Keratinocyte (primary cell): ENCODE data around the gene ZSCAN30. TPM values are rescaled to one million over a fixed set of nuclear protein-coding genes. Genes with fewer than 3 reads are reported as not detected.
"Not testable (repeated sequence)": the region's sequence is repeated elsewhere in the genome, so short reads cannot be mapped to it uniquely, and the experiment has no call there.

Source experiments
- DNase-seq: peaks from one replicate; pipeline ENCODE4 v3.0.0-alpha.2; 2011; ENCODE audit warnings: low read depth, missing footprints, low spot score
- FAIRE-seq: peaks from 2 replicates; lab custom pipeline; 2011; peaks lifted over from hg19 to GRCh38; lab: Jason Lieb, UNC
- H2AFZ ChIP-seq: 2 replicates; pipeline ENCODE4 v1.6.0; 2012; ENCODE audit warnings: low read length, control low read depth, inconsistent platforms; ENCODE audit not compliant: control insufficient read depth
- H3K27ac ChIP-seq: 2 replicates; pipeline ENCODE4 v1.5.1; 2011; ENCODE audit warnings: low read length; ENCODE audit not compliant: control insufficient read depth, insufficient read depth
- H3K27me3 ChIP-seq: 3 replicates; pipeline ENCODE4 v1.6.0; 2011; ENCODE audit warnings: low read length; ENCODE audit not compliant: control insufficient read depth, insufficient read depth; ENCODE audit errors: extremely low read depth
- H3K36me3 ChIP-seq, 2 experiments: 2 replicates in 1 of 2; 3 replicates in 1 of 2; pipeline ENCODE4 v1.5.1; 2011; ENCODE audit warnings: low read length in 2 of 2, mild to moderate bottlenecking in 1 of 2; ENCODE audit not compliant: control insufficient read depth in 2 of 2, insufficient read depth in 2 of 2; ENCODE audit errors: extremely low read depth in 1 of 2
- H3K4me1 ChIP-seq: 3 replicates; pipeline ENCODE4 v1.5.1; 2011; ENCODE audit warnings: low read length; ENCODE audit not compliant: control insufficient read depth, insufficient read depth; ENCODE audit errors: extremely low read depth
- H3K4me2 ChIP-seq: 3 replicates; pipeline ENCODE4 v1.6.0; 2011; ENCODE audit warnings: low read depth, low read length; ENCODE audit not compliant: control insufficient read depth, insufficient read depth; ENCODE audit errors: extremely low read depth
- H3K4me3 ChIP-seq, 3 experiments: fragments of 200-600 bp in 1 of 3; sonication (generic) in 1 of 3; 2 replicates in 2 of 3; 3 replicates in 1 of 3; pipeline ENCODE4 v1.5.1; 2011 to 2016; ENCODE audit warnings: low read length in 3 of 3, mild to moderate bottlenecking in 3 of 3, control low read depth in 2 of 3, inconsistent platforms in 1 of 3, low read depth in 1 of 3, mixed read lengths in 1 of 3, mixed run types in 1 of 3, moderate library complexity in 1 of 3; ENCODE audit not compliant: control insufficient read depth in 2 of 3, insufficient read depth in 2 of 3; ENCODE audit errors: extremely low read depth in 1 of 3
- H3K79me2 ChIP-seq: 2 replicates; pipeline ENCODE4 v1.6.0; 2012; ENCODE audit warnings: low read length; ENCODE audit not compliant: control insufficient read depth, insufficient read depth
- H3K9ac ChIP-seq: 3 replicates; pipeline ENCODE4 v1.6.0; 2011; ENCODE audit warnings: low read length; ENCODE audit not compliant: control insufficient read depth, insufficient read depth; ENCODE audit errors: extremely low read depth
- H3K9me1 ChIP-seq: 3 replicates; pipeline ENCODE4 v1.6.0; 2011; ENCODE audit warnings: low read length; ENCODE audit not compliant: control insufficient read depth, insufficient read depth; ENCODE audit errors: extremely low read depth
- H3K9me3 ChIP-seq: 2 replicates; pipeline ENCODE4 v1.5.1; 2012; ENCODE audit warnings: low read depth, low read length; ENCODE audit not compliant: control insufficient read depth
- H4K20me1 ChIP-seq: 3 replicates; pipeline ENCODE4 v1.6.0; 2011; ENCODE audit warnings: low read length; ENCODE audit not compliant: control insufficient read depth, insufficient read depth; ENCODE audit errors: extremely low read depth
- EZH2 ChIP-seq: IDR thresholded peaks from one replicate; pipeline ENCODE4 v1.6.1; 2012; ENCODE audit warnings: inconsistent platforms, mild to moderate bottlenecking, low read length, moderate library complexity
- dilution Hi-C: fragments of 300-500 bp; cut with MboI; formaldehyde crosslinking; loops from one replicate; pipeline ENCODE4 v1.7.0; 2020; ENCODE audit warnings: low sequenced_read_pairs; ENCODE audit not compliant: extremely low pct_ligation_motif_present
- polyA plus RNA-seq, 5 experiments: library from polyadenylated mRNA; depleted of rRNA in 3 of 5; stranded (reverse) in 3 of 5; stranded (forward) in 1 of 5; unstranded in 1 of 5; fragments of >200 nt; gene quantifications; 1 replicate in 1 of 5; 2 replicates in 3 of 5; 3 replicates in 1 of 5; pipeline versions ENCODE4 v1.2.1 to v1.2.3, GENCODE V29; 2011 to 2012; ENCODE audit warnings: missing spikeins in 2 of 5, low read depth in 1 of 5, low replicate concordance in 1 of 5
- TF ChIP-seq, protein P1 (sequence below), 3 experiments: IDR thresholded peaks in 1 of 3; conservative IDR thresholded peaks in 1 of 3; optimal IDR thresholded peaks in 1 of 3; 2 replicates in 2 of 3; 3 replicates in 1 of 3; pipeline versions ENCODE3 to v1.5.1; 2011; ENCODE audit warnings: low read length in 3 of 3, mild to moderate bottlenecking in 3 of 3, moderate library complexity in 2 of 3, control low read depth in 1 of 3, inconsistent platforms in 1 of 3; ENCODE audit not compliant: insufficient read depth in 2 of 3; ENCODE audit errors: extremely low read depth in 1 of 3

The ZSCAN30 gene
- polyA plus RNA-seq, 1 donor (not counting 4 experiments of a cell fraction or from before 2014, with no cell fraction given), result 13.6 TPM

GRCh38 chr18:35215026-35215425, 75.0 kb downstream of the ZSCAN30 start:
- H3K27me3 ChIP-seq, result no peaks in the 10 kb centered on the region
- no peak overlapping the region for H3K4me3 ChIP-seq
- FAIRE-seq, result no peak
- DNase-seq, result no peak
- no peaks in the 10 kb centered on the region for H3K9me3 ChIP-seq
- dilution Hi-C loops, result no loop called here
- H3K9me1 ChIP-seq, result no peaks in the 10 kb centered on the region
- H4K20me1 ChIP-seq, result no peaks in the 10 kb centered on the region
- H3K36me3 ChIP-seq, result no peaks in the 10 kb centered on the region
- H2AFZ ChIP-seq, result no peak overlapping the region
- H3K79me2 ChIP-seq, result no peaks in the 10 kb centered on the region
- TF ChIP-seq, protein P1, sequence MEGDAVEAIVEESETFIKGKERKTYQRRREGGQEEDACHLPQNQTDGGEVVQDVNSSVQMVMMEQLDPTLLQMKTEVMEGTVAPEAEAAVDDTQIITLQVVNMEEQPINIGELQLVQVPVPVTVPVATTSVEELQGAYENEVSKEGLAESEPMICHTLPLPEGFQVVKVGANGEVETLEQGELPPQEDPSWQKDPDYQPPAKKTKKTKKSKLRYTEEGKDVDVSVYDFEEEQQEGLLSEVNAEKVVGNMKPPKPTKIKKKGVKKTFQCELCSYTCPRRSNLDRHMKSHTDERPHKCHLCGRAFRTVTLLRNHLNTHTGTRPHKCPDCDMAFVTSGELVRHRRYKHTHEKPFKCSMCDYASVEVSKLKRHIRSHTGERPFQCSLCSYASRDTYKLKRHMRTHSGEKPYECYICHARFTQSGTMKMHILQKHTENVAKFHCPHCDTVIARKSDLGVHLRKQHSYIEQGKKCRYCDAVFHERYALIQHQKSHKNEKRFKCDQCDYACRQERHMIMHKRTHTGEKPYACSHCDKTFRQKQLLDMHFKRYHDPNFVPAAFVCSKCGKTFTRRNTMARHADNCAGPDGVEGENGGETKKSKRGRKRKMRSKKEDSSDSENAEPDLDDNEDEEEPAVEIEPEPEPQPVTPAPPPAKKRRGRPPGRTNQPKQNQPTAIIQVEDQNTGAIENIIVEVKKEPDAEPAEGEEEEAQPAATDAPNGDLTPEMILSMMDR (optimal IDR thresholded peaks at IDR 0.05 in 1 of 3, IDR thresholded peaks at IDR 0.05 in 1 of 3, conservative IDR thresholded peaks at IDR 0.05 in 1 of 3; ENCODE audit: extremely low read depth in 1 of 3, insufficient read depth in 2 of 3, low read length in 3 of 3), result no peak
- no peak for TF ChIP-seq EZH2
- H3K9ac ChIP-seq, result no peak overlapping the region
- H3K27ac ChIP-seq, result no peak overlapping the region
- no peaks in the 10 kb centered on the region for H3K4me1 ChIP-seq
- no peak overlapping the region for H3K4me2 ChIP-seq

DNA sequence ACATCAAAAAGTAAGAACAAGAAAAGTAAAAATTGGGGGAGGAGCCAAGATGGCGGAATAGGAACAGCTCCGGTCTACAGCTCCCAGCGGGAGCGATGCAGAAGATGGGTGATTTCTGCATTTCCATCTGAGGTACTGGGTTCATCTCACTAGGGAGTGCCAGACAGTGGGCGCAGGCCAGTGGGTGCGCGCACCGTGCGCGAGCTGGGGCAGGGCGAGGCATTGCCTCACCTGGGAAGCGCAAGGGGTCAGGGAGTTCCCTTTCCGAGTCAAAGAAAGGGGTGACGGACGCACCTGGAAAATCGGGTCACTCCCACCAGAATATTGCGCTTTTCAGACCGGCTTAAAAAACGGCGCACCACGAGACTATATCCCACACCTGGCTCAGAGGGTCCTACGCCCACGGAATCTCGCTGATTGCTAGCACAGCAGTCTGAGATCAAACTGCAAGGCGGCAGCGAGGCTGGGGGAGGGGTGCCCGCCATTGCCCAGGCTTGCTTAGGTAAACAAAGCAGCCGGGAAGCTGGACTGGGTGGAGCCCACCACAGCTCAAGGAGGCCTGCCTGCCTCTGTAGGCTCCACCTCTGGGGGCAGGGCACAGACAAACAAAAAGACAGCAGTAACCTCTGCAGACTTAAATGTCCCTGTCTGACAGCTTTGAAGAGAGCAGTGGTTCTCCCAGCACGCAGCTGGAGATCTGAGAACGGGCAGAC, 84.1 kb downstream of the ZSCAN30 start:
- H4K20me1 ChIP-seq, FAIRE-seq, H3K4me1 ChIP-seq, dilution Hi-C loops, H3K9ac ChIP-seq, H3K27ac ChIP-seq, H3K4me2 ChIP-seq, H3K27me3 ChIP-seq, H3K4me3 ChIP-seq, H3K9me1 ChIP-seq, H3K9me3 ChIP-seq, H3K36me3 ChIP-seq, DNase-seq, H2AFZ ChIP-seq, H3K79me2 ChIP-seq: not testable (repeated sequence)
